Measurements from ENCODE around the gene BNIPL.

The BNIPL gene

DNA sequence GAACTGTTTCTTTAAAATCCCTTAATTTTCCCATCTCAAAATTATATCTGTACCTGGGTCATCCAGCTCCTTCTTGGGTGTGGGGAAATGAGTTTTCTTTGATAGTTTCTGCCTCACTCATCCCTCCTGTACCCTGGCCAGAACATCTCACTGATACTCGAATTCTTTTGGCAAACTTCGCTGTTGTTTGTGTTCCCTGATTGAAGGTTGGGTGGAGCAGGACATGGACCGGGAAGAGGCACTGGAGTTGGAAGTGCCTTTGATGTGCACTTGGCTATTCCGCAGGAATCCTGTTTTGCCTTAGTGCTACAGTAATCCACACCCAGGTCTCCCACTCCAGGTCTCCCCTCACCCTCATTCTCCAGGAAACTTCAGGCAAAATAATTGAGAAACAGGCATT lies 40.9 kb upstream of the BNIPL start:
- Histone ChIP-seq H3K27ac (ENCODE audit: low read length) (no peak overlapping the region), H2AFZ (ENCODE audit: low read depth, low read length) (peak overlapping the region; percentile 65), H3K4me1 (ENCODE audit: low read length) (0 out of 2 replicates have a peak, but pooled peaks cover 3% of the 10 kb centered on the region), H4K20me1 (ENCODE audit: insufficient read depth, low read length) (no peaks in the 10 kb centered on the region), H3K4me3 (ENCODE audit: low read length) (peak overlapping the region; percentile 33; the same call in 1 of the 2 replicates), H3K79me2 (ENCODE audit: low read length) (no peaks in the 10 kb centered on the region), H3K9me3 (ENCODE audit: insufficient read depth, low read length) (no peaks in the 10 kb centered on the region), H3K9ac (ENCODE audit: low read length) (no peak overlapping the region), H3K36me3 (replicated peaks; ENCODE audit: low read depth, low read length) (no peaks in the 10 kb centered on the region), H3K27me3 (ENCODE audit: low read depth, low read length) (no peaks in the 10 kb centered on the region), H3K4me2 (ENCODE audit: low read length) (peak overlapping the region; percentile 42)
- TF ChIP-seq, protein P1, sequence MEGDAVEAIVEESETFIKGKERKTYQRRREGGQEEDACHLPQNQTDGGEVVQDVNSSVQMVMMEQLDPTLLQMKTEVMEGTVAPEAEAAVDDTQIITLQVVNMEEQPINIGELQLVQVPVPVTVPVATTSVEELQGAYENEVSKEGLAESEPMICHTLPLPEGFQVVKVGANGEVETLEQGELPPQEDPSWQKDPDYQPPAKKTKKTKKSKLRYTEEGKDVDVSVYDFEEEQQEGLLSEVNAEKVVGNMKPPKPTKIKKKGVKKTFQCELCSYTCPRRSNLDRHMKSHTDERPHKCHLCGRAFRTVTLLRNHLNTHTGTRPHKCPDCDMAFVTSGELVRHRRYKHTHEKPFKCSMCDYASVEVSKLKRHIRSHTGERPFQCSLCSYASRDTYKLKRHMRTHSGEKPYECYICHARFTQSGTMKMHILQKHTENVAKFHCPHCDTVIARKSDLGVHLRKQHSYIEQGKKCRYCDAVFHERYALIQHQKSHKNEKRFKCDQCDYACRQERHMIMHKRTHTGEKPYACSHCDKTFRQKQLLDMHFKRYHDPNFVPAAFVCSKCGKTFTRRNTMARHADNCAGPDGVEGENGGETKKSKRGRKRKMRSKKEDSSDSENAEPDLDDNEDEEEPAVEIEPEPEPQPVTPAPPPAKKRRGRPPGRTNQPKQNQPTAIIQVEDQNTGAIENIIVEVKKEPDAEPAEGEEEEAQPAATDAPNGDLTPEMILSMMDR (IDR thresholded peaks at IDR 0.05; ENCODE audit: low read depth, low read length), result no peak
- no peak for TF ChIP-seq EZH2phosphoT487 (IDR thresholded peaks at IDR 0.05; ENCODE audit: low read depth)

DNA sequence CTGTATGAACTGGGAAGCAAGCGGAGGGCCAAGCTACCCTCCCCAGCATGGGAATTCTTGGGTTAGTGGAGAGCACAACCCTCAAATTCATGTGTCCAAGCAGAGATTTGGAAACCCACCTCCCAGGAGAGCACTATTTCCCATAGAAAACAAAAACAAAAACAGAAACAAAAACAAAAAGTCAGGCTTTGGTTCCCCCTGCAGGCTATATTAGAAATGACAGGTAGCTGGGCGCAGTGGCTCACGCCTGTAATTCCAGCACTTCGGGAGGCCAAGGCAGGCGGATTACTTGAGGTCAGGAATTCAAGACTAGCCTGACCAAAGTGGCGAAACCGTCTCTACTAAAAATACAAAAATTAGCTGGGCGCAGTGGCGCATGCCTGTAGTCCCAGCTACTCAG lies 40.5 kb upstream of the BNIPL start:
- no peaks in the 10 kb centered on the region for H3K9me3 ChIP-seq (ENCODE audit: insufficient read depth, low read length)
- peak overlapping the region; percentile 42 for H3K4me2 ChIP-seq (ENCODE audit: low read length)
- no peaks in the 10 kb centered on the region for H4K20me1 ChIP-seq (ENCODE audit: insufficient read depth, low read length)
- 0 out of 2 replicates have a peak, but pooled peaks cover 3% of the 10 kb centered on the region for H3K4me1 ChIP-seq (ENCODE audit: low read length)
- H3K36me3 ChIP-seq (replicated peaks; ENCODE audit: low read depth, low read length), result no peaks in the 10 kb centered on the region
- H3K27ac ChIP-seq (ENCODE audit: low read length), result no peak overlapping the region
- peak overlapping the region; percentile 33; the same call in 1 of the 2 replicates for H3K4me3 ChIP-seq (ENCODE audit: low read length)
- H3K79me2 ChIP-seq (ENCODE audit: low read length), result no peaks in the 10 kb centered on the region
- H3K9ac ChIP-seq (ENCODE audit: low read length), result no peak overlapping the region
- TF ChIP-seq EZH2phosphoT487 (IDR thresholded peaks at IDR 0.05; ENCODE audit: low read depth), result no peak
- TF ChIP-seq, protein P1 (IDR thresholded peaks at IDR 0.05; ENCODE audit: low read depth, low read length), result peak; percentile 80
- H2AFZ ChIP-seq (ENCODE audit: low read depth, low read length), result peak overlapping the region; percentile 65
- no peaks in the 10 kb centered on the region for H3K27me3 ChIP-seq (ENCODE audit: low read depth, low read length)

DNA sequence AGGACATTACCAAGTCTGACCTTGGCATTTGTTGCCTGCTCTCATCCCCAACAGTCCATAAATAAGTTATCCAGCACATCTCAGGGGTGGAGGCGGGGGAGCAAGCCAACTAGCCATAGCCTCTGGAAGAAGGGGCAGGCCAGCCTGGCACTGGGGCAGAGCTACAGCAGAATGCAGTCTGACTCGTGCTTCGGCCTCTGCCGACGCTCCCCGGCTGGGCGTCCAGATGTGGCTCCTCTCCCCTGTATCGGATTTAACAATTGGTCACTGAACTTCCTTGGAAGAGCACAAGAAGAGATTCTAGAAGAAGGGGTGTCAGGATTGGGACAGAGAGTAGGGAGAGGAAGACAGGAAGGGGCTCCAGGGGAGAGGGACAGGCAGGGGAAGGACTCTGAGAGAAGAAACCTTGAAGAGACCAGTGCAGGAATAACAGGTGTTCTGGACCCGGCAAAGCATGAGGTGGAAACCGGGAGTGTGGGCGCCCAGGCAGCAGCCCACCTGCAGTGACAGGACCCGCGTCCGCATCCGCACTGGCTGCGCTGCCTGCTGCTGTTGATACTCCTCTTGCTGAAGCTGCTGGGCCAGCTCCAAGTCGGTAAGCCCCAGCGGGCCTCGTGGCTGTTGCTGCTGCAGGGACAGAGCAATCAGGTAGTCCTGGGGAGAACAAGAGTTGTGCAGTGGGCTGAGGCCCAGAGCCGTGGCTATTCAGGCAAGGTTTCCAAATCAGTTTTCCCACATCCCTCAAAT lies 39.1 kb upstream of the BNIPL start:
- H3K9ac ChIP-seq (ENCODE audit: low read length), result no peak overlapping the region
- H3K4me1 ChIP-seq (ENCODE audit: low read length), result 0 out of 2 replicates have a peak, but pooled peaks cover 3% of the 10 kb centered on the region
- H3K4me2 ChIP-seq (ENCODE audit: low read length), result no peak overlapping the region
- H2AFZ ChIP-seq (ENCODE audit: low read depth, low read length), result no peak overlapping the region
- no peak overlapping the region for H3K4me3 ChIP-seq (ENCODE audit: low read length)
- no peaks in the 10 kb centered on the region for H3K79me2 ChIP-seq (ENCODE audit: low read length)
- TF ChIP-seq, protein P1 (IDR thresholded peaks at IDR 0.05; ENCODE audit: low read depth, low read length), result no peak
- no peak for TF ChIP-seq EZH2phosphoT487 (IDR thresholded peaks at IDR 0.05; ENCODE audit: low read depth)
- no peak overlapping the region for H3K27ac ChIP-seq (ENCODE audit: low read length)
- no peaks in the 10 kb centered on the region for H4K20me1 ChIP-seq (ENCODE audit: insufficient read depth, low read length)
- no peaks in the 10 kb centered on the region for H3K9me3 ChIP-seq (ENCODE audit: insufficient read depth, low read length)
- H3K36me3 ChIP-seq (replicated peaks; ENCODE audit: low read depth, low read length), result no peaks in the 10 kb centered on the region
- no peaks in the 10 kb centered on the region for H3K27me3 ChIP-seq (ENCODE audit: low read depth, low read length)

- Histone ChIP-seq H2AFZ (ENCODE audit: low read depth, low read length) (no peak overlapping the region), H3K4me1 (ENCODE audit: low read length) (0 out of 2 replicates have a peak, but pooled peaks cover 3% of the 10 kb centered on the region), H3K79me2 (ENCODE audit: low read length) (no peaks in the 10 kb centered on the region), H3K9me3 (ENCODE audit: insufficient read depth, low read length) (no peaks in the 10 kb centered on the region), H3K27me3 (ENCODE audit: low read depth, low read length) (no peaks in the 10 kb centered on the region), H3K4me3 (ENCODE audit: low read length) (no peak overlapping the region), H3K9ac (ENCODE audit: low read length) (no peak overlapping the region), H4K20me1 (ENCODE audit: insufficient read depth, low read length) (no peaks in the 10 kb centered on the region), H3K27ac (ENCODE audit: low read length) (no peak overlapping the region), H3K36me3 (replicated peaks; ENCODE audit: low read depth, low read length) (no peaks in the 10 kb centered on the region), H3K4me2 (ENCODE audit: low read length) (no peak overlapping the region)
- TF ChIP-seq EZH2phosphoT487 (IDR thresholded peaks at IDR 0.05; ENCODE audit: low read depth), result no peak
- TF ChIP-seq, protein P1 (IDR thresholded peaks at IDR 0.05; ENCODE audit: low read depth, low read length), result no peak
These were observed 38.4 kb upstream of the BNIPL start for GRCh38 chr1:150997949-150998348.
